Activated CD4-positive, alpha-beta T cell treated with anti-CD3 and anti-CD28 coated beads, Interleukin-2, amount 10 ng/mL, durations not matched to agents 7 days and 5 days (primary cell): Measurements from ENCODE around the gene UTS2B. TPM values are rescaled to one million over a fixed set of nuclear protein-coding genes. Genes with fewer than 3 reads are reported as not detected.

ENCODE experiments used
- CTCF ChIA-PET: fragments of 350-600 bp; sonication (Branson Sonifier 250); formaldehyde crosslinking; loops from one replicate; lab custom pipeline; 2021; ENCODE audit warnings: antibody characterized with exemption; lab: Charles Lee
- POLR2A ChIA-PET: fragments of 350-600 bp; sonication (Branson Sonifier 250); formaldehyde crosslinking; loops from one replicate; lab custom pipeline; 2021; ENCODE audit warnings: antibody characterized with exemption; lab: Charles Lee
- DNase-seq: peaks from one replicate; pipeline ENCODE4 v3.0.0-alpha.2; 2020
- H3K27ac Mint-ChIP-seq: one replicate; pipeline ENCODE4 v1.8.0; 2021; ENCODE audit warnings: mild to moderate bottlenecking, moderate library complexity, mixed read lengths
- H3K27me3 Mint-ChIP-seq: one replicate; pipeline ENCODE4 v1.8.0; 2021; ENCODE audit warnings: mixed read lengths
- H3K36me3 Mint-ChIP-seq: one replicate; pipeline ENCODE4 v1.8.0; 2021; ENCODE audit warnings: low read depth, mixed read lengths
- H3K4me1 Mint-ChIP-seq: one replicate; pipeline ENCODE4 v1.8.0; 2021; ENCODE audit warnings: mixed read lengths
- H3K4me3 Mint-ChIP-seq: one replicate; pipeline ENCODE4 v1.8.0; 2021; ENCODE audit warnings: mild to moderate bottlenecking, moderate library complexity, mixed read lengths
- H3K9me3 Mint-ChIP-seq: one replicate; pipeline ENCODE4 v1.8.0; 2021; ENCODE audit warnings: mixed read lengths
- total RNA-seq, 2 experiments: library from RNA; stranded (reverse); gene quantifications; one replicate each; pipeline ENCODE4 v1.2.3, GENCODE V29; 2021

The UTS2B gene
- total RNA-seq, 2 experiments from 2014 or later = 0.20 TPM; not detected in 1

- H3K4me3 Mint-ChIP-seq = no peak overlapping the region
- ChIA-PET POLR2A (no interaction called here), CTCF (no interaction called here)
- H3K4me1 Mint-ChIP-seq = peaks cover 5% of the 10 kb centered on the region
- no peaks in the 10 kb centered on the region for H3K9me3 Mint-ChIP-seq
- H3K27ac Mint-ChIP-seq = no peak overlapping the region
- no peak for DNase-seq
- H3K27me3 Mint-ChIP-seq = peaks cover 10% of the 10 kb centered on the region
- no peaks in the 10 kb centered on the region for H3K36me3 Mint-ChIP-seq
Measured at GRCh38 chr3:191235331-191236314, 94.7 kb downstream of the UTS2B start.

GRCh38 chr3:191234216-191234615 is 96.1 kb downstream of the UTS2B start:
- no peak overlapping the region for H3K27ac Mint-ChIP-seq
- ChIA-PET CTCF (no interaction called here), POLR2A (no interaction called here)
- DNase-seq = no peak
- H3K36me3 Mint-ChIP-seq = no peaks in the 10 kb centered on the region
- peaks cover 10% of the 10 kb centered on the region for H3K27me3 Mint-ChIP-seq
- no peaks in the 10 kb centered on the region for H3K9me3 Mint-ChIP-seq
- H3K4me1 Mint-ChIP-seq = peaks cover 5% of the 10 kb centered on the region
- no peak overlapping the region for H3K4me3 Mint-ChIP-seq

GRCh38 chr3:191227541-191227940 is 102.8 kb downstream of the UTS2B start:
- ChIA-PET CTCF (no interaction called here), POLR2A (no interaction called here)
- no peak for DNase-seq
- Mint-ChIP-seq H3K27me3 (no peaks in the 10 kb centered on the region), H3K4me3 (no peak overlapping the region), H3K9me3 (no peaks in the 10 kb centered on the region), H3K4me1 (no peaks in the 10 kb centered on the region), H3K36me3 (no peaks in the 10 kb centered on the region), H3K27ac (no peak overlapping the region)

GRCh38 chr3:191221638-191222037 is 108.7 kb downstream of the UTS2B start:
- no peak for DNase-seq
- no peaks in the 10 kb centered on the region for H3K4me1 Mint-ChIP-seq
- no peaks in the 10 kb centered on the region for H3K36me3 Mint-ChIP-seq
- no peak overlapping the region for H3K4me3 Mint-ChIP-seq
- no peaks in the 10 kb centered on the region for H3K27me3 Mint-ChIP-seq
- no peaks in the 10 kb centered on the region for H3K9me3 Mint-ChIP-seq
- no peak overlapping the region for H3K27ac Mint-ChIP-seq
- ChIA-PET POLR2A (no interaction called here), CTCF (no interaction called here)

- POLR2A ChIA-PET = no interaction called here
- H3K27ac Mint-ChIP-seq = no peak overlapping the region
Measured at GRCh38 chr3:191220908-191221307, 109.4 kb downstream of the UTS2B start.

GRCh38 chr3:191217301-191217700 is 113.0 kb downstream of the UTS2B start:
- Mint-ChIP-seq H3K36me3 (no peaks in the 10 kb centered on the region), H3K4me3 (no peak overlapping the region), H3K27me3 (no peaks in the 10 kb centered on the region), H3K27ac (no peak overlapping the region), H3K9me3 (peaks cover 3% of the 10 kb centered on the region), H3K4me1 (no peaks in the 10 kb centered on the region)
- ChIA-PET CTCF (no interaction called here), POLR2A (no interaction called here)
- DNase-seq = no peak

More at GRCh38 chr3:191220908-191221307, 109.4 kb downstream of the UTS2B start:
- no peaks in the 10 kb centered on the region for H3K27me3 Mint-ChIP-seq
- no peaks in the 10 kb centered on the region for H3K9me3 Mint-ChIP-seq
- H3K4me1 Mint-ChIP-seq = no peaks in the 10 kb centered on the region
- no peak overlapping the region for H3K4me3 Mint-ChIP-seq
- CTCF ChIA-PET = no interaction called here
- no peaks in the 10 kb centered on the region for H3K36me3 Mint-ChIP-seq
- DNase-seq = no peak

Other genes starting within 250 kb of the UTS2B start
- not detected for gene OSTN, start 131.3 kb downstream of the UTS2B start, total RNA-seq
- 10 to 100 TPM; 22.0 to 23.1 TPM for gene CCDC50, start 1.1 kb downstream of the UTS2B start, total RNA-seq
- not detected for gene PYDC2, start 130.6 kb upstream of the UTS2B start, total RNA-seq